ENCODE results near the gene ARRB2.
"Not testable (repeated sequence)": the region's sequence is repeated elsewhere in the genome, so short reads cannot be mapped to it uniquely, and the experiment has no call there.

ARRB2 gene

GRCh38 chr17:4709794-4710692 is at the start of gene ARRB2:
TSS of gene ARRB2 (plus strand) at chr17:4710632. CDS start at chr17:4710722, 90 bp downstream.
- DNase-seq = peak; percentile 96

DNA sequence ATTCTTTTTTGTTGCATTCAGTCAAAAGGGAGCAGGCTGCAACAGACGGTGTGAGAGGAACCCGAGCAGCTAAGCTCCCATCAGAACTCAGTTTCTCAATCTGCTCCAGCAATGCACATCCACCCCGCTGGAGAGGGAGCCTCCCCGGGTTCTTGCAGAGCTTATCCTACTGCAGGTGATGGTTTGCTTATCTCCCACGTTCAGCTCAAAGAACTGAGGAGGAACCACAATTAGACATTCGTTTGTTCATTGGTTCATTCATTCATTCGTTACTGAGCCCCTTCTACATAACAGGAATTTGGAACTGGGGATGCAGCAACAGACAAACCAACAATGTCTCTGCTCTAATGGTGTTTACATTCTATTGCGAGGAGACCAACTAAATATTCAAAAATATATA is 46.7 kb upstream of the ARRB2 start:
- DNase-seq = no peak

GRCh38 chr17:4664230-4664629 is 46.2 kb upstream of the ARRB2 start:
- no peak for DNase-seq

GRCh38 chr17:4665027-4665426 is 45.4 kb upstream of the ARRB2 start:
- no peak for DNase-seq

GRCh38 chr17:4666296-4666695 is 44.1 kb upstream of the ARRB2 start:
- DNase-seq = no peak

DNA sequence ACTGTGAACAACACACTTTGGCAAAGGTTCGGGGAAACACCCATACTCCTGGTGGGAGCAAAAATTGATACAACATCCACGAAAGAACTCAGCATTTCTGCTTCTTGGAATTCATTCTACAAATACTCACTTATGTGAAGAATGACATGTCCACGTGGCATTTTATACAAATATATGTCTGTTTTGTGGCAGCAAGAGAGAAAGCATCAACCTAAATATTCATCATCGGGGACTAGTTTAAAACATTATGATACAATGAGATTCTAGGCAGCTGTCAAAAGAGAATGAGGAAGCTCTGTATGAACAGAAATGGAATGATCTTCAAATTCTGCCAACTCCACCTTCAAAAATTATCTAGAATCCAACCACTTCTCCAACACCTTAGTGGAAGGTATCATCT is 43.3 kb upstream of the ARRB2 start:
- DNase-seq = no peak

GRCh38 chr17:4672055-4672630 is 38.3 kb upstream of the ARRB2 start:
- DNase-seq = no peak

DNA sequence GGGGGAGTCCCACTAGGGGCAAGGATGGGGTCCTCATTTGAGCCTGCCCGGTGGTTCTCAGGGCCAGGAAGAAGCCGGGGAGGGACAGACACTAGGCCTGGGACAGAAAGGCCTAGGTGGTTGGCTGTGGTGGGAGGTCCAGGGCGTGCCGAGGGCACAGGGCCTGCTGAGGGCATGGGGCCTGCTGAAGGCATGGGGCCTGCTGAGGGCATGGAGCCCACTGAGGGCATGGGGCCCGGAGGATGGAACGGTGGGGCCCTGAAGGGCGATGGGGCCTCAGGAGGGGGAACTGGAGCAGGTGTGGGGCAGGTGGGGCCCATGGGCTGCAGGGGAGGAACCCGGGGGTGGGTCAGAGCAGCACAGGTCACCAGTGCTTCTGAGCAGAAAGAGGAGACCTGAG is 37.7 kb upstream of the ARRB2 start:
- DNase-seq = no peak

DNA sequence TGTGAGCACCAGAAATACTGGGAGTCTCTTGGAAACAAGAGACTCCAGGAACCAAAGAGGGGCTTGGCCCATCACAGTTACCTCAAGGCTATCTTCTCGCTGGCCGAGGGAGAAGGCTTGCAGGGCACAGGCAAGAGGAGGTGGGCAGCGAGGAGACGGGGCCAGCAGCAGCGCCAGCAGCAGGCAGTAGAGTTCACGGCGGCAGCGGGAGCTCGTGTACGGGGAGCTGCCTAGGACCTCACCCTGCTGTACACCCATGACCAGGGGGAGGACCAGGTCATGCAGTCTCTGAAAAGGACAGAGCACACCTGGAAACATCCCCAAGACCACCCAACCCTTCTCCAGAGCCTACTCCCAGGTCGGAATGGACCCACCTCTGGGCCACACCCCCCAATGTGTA is 37.3 kb upstream of the ARRB2 start:
- DNase-seq = no peak

DNA sequence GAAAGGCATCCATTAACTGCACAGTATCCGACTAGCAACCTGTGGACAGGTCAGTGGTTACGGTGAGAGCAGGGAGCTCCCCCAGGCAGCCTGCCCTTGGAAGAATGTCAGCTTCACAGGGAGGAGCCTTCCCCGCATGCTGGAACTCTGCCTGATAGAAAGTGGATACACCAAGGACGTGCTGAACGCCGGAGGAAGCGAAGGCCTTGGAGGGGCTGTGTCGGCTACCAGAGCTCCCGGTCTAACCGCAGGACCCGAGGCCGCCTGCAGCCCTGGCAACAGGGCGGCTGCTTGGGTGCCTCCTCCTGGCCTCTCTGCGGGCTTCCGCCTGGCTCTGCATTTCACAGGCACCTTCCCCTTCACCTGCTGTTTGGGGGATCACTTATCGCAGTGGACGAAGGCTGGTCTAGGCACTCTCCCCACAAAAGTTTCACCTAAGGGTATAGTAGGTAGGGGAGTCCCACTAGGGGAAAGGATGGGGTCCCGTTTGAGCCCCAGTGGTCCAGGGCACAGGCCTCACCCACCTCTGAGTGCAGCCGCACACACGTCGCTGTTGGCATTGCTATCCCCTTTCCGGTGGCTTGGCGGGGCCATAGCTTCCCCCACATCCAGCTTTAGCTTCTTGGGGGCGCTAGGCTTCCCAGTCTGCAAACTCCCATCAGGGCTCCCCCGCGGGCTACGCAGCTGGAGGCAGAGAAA is 36.3 kb upstream of the ARRB2 start:
- no peak for DNase-seq

- no peak for DNase-seq
Measured at GRCh38 chr17:4674685-4674998, 35.8 kb upstream of the ARRB2 start.

- no peak for DNase-seq
Measured at GRCh38 chr17:4675791-4676190, 34.6 kb upstream of the ARRB2 start.

DNA sequence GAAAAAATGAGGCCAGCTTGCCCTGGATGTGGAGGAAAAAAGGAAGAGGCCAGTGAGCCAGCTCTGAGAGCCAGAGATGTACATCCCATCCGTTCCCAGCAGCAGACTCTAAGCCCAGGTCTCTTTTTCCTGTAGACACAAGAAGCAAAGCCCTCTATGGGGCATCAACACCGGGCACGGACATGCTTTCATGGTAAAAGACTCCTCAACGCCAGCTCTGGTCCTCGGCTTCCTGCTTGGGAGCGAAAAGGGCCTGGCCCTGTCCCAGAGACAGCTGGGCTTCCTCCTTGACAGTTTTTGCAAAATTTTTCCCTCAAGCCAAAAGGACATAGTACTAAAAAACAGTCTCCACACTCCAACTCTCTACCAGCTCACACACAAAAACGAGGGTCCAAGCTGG is 33.6 kb upstream of the ARRB2 start:
- no peak for DNase-seq

DNA sequence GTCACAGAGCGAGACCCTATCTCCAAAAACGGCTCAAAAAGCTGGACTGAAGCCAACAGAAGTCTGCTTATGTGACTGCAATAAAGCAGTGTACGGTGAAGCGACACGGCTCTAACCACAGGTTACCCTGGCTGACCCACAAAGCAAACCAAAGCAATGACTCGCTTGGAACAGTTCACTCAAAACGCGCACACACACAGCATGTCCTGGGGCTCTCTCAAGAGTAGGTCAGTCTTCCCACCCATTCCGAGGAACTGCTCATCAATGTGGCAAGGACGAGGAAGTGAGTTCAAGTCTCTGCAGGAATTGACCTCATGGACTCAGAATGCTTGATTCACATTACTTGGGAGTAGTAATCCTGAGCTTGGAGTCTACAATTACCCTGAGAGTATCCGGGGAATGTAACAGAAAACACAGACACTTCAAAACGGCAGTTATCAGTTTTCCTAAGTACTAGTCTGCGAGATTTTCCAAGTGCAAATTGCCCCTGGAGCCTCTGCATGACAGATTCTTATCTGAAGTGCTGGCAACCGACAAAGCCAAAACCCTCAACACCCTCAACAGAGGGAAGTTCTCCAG is 31.9 kb upstream of the ARRB2 start:
- DNase-seq = no peak

GRCh38 chr17:4679658-4680057 is 30.8 kb upstream of the ARRB2 start:
- DNase-seq = no peak

- DNase-seq = not testable (repeated sequence)
Measured at GRCh38 chr17:4683739-4684138, 26.7 kb upstream of the ARRB2 start.

DNA sequence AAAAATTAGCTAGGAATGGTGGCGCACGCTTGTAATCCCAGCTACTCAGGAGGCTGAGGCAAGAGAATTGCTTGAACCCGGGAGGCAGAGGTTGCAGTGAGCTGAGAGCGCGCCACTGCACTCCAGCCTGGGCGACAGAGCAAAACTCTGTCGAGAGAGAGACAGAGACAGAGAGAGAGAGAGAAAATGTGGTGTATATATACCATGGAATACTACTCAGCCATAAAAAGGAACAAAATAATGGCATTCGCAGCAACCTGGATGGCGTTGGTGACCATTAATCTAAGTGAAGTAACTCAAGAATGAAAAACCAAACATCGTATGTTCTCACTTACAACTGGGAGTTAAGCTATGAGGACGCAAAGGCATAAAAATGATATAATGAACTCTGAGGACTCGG is 20.6 kb upstream of the ARRB2 start:
- DNase-seq = not testable (repeated sequence)

- DNase-seq = no peak
Measured at GRCh38 chr17:4690745-4691144, 19.7 kb upstream of the ARRB2 start.

- no peak for DNase-seq
Measured at GRCh38 chr17:4691686-4692085, 18.7 kb upstream of the ARRB2 start.

- DNase-seq = no peak
Measured at GRCh38 chr17:4693416-4693815, 17.0 kb upstream of the ARRB2 start.

DNA sequence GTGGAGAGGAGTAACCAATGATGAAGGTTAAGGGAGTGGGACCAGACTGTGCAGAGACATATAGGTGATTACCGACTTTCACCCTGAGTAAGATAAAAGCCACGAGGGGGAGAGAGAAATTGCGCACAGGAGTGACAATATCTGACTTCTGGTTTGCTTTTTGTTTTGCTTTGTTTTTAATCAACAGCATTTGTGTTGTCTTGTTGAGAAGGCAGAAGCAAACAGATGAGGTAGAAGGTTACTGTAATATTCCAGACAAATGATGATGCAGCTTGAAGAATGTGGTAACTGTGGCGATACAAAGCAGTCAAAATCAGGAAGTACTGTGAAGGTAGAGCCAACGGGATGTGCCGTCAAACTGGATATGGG is 14.0 kb upstream of the ARRB2 start:
- no peak for DNase-seq

DNA sequence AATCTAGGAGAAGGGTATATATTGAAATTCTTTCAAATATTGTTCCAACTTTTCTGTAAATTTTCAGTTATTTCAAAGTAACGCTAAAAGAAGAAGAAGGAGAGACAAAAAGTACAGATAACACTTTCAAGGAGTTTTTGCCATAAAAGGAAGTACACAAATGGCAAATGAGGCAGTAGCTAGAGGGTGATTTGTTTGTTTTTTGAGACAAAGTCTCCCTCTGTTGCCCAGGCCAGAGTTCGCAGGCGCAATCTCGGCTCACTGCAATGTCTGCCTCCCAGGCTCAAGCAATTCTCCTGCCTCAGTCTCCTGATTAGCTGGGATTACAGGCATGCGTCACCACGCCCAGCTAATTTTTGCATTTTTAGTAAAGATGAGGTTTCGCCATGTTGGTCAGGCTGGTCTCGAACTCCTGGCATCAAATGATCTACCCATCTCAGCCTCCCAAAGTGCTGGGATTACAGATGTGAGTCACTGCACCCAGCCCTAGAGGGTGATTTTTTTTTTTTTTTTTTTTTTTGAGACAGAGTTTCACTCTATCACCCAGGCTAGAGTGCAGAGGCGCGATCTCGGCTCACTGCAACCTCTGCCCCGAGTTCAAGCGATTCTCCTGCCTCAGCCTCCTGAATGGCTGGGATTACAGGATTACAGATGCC is 10.9 kb upstream of the ARRB2 start:
- not testable (repeated sequence) for DNase-seq

- no peak for DNase-seq
Measured at GRCh38 chr17:4701116-4701515, 9.3 kb upstream of the ARRB2 start.
